BE2C (cell line): Measurements from ENCODE around the gene IFI35.

Experiments
- DNase-seq: peaks from one replicate; pipeline ENCODE4 v3.0.0-alpha.2; 2020
- H3K27me3 ChIP-seq: fragments of 250-450 bp; sonication (Bioruptor Pico); 2 replicates; pipeline ENCODE4 v1.5.1; 2020; ENCODE audit warnings: mild to moderate bottlenecking
- H3K36me3 ChIP-seq: fragments of 250-450 bp; sonication (Bioruptor Pico); 2 replicates; pipeline ENCODE4 v1.5.1; 2020; ENCODE audit warnings: mild to moderate bottlenecking
- H3K4me1 ChIP-seq: fragments of 250-450 bp; sonication (Bioruptor Pico); 2 replicates; pipeline ENCODE4 v1.5.1; 2020
- H3K4me3 ChIP-seq: 2 replicates; pipeline ENCODE4 v1.5.1; 2011; ENCODE audit warnings: low read depth, low read length
- H3K9me3 ChIP-seq: fragments of 250-450 bp; sonication (Bioruptor Pico); 2 replicates; pipeline ENCODE4 v1.5.1; 2020
- TF ChIP-seq, protein P1 (sequence below): IDR thresholded peaks from 2 replicates; pipeline ENCODE4 v1.5.1; 2012; ENCODE audit warnings: mild to moderate bottlenecking, low read depth, low read length

IFI35 gene

DNA sequence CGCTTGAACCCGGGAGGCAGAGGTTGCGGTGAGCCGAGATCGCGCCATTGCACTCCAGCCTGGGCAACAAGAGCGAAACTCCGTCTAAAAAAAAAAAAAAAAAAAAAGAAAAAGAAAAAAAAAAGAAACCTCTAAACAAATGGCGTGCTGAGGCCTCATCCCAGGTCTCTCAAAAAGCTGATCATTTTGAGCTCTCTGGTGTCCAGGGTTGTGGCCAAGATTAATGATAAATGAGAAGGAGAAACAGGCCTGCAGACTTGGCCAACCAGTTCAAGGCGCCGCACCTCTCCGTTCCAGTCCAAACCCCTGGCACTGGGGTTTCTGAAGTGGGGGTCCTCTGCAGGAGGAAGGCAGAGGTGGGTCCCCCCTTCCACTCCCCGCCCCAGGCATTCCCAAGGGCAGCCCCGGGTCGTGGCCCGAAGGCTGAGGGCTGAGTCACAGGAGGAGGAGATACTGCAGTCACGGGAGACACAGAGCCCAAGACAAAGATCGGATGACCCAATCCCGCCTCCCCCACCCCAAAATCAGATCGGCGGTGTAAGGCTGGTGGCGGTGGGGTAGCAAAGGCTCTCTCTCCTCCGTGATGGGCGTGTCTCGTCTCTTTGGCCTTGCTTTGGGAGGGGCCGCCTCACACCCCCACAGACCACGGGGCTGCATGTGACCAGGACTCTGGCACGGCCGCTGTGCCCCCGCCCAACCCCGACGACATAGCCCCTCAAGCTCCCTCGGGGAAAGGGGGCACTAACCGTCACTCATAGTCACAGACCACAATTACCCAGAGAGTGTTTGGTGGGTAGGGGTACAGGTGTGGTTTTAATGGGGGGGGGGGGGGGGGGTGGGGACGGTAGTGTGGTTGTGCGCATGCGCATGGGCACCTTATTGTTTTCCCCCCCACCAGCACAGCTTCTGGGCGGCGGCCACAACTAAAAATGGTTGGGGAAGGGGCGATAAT, 14.5 kb downstream of the IFI35 start:
- Histone ChIP-seq H3K36me3 (peaks cover 6% of the 10 kb centered on the region; the same call in 1 of the 2 replicates), H3K27me3 (no peaks in the 10 kb centered on the region), H3K9me3 (no peaks in the 10 kb centered on the region), H3K4me3 (peak overlapping the region; percentile 95), H3K4me1 (peaks cover 16% of the 10 kb centered on the region)
- TF ChIP-seq, protein P1, sequence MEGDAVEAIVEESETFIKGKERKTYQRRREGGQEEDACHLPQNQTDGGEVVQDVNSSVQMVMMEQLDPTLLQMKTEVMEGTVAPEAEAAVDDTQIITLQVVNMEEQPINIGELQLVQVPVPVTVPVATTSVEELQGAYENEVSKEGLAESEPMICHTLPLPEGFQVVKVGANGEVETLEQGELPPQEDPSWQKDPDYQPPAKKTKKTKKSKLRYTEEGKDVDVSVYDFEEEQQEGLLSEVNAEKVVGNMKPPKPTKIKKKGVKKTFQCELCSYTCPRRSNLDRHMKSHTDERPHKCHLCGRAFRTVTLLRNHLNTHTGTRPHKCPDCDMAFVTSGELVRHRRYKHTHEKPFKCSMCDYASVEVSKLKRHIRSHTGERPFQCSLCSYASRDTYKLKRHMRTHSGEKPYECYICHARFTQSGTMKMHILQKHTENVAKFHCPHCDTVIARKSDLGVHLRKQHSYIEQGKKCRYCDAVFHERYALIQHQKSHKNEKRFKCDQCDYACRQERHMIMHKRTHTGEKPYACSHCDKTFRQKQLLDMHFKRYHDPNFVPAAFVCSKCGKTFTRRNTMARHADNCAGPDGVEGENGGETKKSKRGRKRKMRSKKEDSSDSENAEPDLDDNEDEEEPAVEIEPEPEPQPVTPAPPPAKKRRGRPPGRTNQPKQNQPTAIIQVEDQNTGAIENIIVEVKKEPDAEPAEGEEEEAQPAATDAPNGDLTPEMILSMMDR: no peak
- peak; percentile 60 for DNase-seq

DNA sequence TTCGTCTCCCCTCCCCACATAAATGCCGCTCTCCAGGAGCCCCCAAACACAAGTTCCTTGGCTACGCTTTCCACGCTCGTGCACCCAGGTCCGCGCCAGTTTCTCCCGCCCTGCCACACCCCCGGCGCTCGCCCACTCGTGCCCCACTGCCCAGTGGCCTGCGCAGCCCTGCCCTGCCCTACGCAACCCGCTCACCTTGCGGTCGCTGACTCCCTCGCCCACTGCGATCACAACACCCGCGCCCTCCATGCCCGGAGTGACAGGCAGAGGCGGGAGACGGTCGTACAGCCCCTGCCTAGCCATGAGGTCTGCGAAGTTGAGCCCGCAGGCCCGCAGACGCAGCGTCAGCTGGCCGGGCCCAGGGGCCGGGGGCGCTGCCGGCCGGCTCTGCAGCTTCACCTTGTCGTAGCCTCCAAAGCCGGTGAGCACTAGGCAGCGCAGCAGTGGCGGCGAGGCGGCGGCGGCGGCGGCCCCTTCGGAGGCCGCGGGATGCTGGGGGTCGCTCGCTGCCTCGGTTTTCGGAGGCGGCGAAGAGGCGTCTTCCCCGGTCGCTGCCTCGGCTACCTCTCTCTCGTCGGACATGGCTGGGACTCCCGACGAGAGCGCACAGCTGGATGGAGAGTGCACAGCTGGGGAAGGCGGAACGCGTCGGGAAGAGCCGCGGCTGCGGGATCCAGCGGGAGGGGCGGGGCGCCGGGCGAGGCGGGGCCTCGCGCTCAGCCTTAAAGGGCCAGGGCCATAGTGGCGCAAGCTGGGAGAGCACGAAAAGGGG, 15.3 kb downstream of the IFI35 start, which contains the start of gene VAT1:
Gene VAT1 (minus strand): TSS at position 645 of the 772 bp plus-strand sequence. CDS start 63 bp downstream, at position 582.
- peak; percentile 91 for DNase-seq
- Histone ChIP-seq H3K27me3 (no peaks in the 10 kb centered on the region), H3K4me3 (peak within 1 kb of the TSS; percentile 95), H3K4me1 (peaks cover 16% of the 10 kb centered on the region), H3K36me3 (peaks cover 6% of the 10 kb centered on the region; the same call in 1 of the 2 replicates), H3K9me3 (no peaks in the 10 kb centered on the region)
- TF ChIP-seq, protein P1: no peak

DNA sequence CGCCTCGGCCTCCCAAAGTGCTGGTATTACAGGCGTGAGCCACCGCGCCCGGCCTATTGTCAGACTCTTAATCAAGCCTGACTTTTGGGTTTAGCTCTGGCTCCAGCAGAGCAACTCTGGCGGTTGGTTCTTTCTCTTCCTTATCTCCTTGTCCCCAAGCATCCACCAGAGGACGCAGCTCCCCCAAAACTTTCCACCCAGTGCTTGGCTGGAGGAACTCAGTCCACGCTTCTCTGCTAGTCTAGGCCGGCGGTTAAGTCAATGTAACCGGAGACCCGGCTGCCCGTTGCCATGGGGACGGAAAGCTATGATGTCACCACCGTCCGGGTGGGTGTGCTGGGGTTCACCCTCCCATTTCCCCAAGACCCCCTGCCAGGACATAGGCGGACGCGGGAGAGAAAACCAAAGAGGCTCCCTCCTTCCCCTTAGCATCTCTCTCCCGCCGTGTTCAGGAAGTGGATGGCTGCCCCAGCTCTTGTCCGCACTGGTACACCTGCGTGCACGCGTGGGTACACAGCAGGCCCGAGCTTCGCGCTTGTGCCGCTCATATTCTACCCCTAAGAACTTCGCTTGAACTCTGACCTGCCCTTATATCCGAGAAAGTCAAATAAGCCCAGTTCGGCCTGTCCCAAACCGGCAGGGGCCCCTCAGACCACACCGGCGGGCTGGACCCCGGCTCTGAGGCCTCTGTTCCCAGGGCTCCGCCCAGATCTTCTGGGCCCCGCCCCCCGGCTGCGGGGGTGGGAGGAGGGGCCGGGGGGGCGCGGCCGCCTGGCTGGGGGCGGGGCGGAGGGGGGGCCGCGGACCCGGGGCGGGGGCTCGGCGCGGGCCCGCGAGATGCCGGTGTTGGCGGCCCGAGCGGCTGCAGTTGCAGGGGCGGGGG, 18.1 kb downstream of the IFI35 start, which contains the start of gene RND2:
Gene RND2 (plus strand): TSS at position 825 of the 883 bp plus-strand sequence. CDS start 117 bp downstream, outside the sequence.
- peak within 1 kb of the TSS; percentile 87 for H3K4me3 ChIP-seq
- H3K27me3 ChIP-seq: no peaks in the 10 kb centered on the region
- TF ChIP-seq, protein P1: peak; percentile 87
- peaks cover 5% of the 10 kb centered on the region for H3K4me1 ChIP-seq
- H3K36me3 ChIP-seq: no peaks in the 10 kb centered on the region
- no peaks in the 10 kb centered on the region for H3K9me3 ChIP-seq
- peak; percentile 96 for DNase-seq

DNA sequence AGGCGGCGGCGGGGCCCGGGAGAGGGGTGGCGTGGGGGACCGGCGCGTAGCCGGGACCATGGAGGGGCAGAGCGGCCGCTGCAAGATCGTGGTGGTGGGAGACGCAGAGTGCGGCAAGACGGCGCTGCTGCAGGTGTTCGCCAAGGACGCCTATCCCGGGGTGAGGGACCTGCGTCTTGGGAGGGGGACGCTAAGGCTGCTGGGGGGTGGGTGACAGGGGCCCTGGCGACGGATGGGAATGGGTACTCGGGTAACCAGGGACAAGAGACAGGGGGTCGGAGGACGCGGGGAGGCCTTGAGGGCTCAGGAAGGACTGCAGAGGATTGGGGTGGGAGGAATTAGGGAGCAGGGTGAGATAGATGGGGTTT, 18.7 kb downstream of the IFI35 start:
- Histone ChIP-seq H3K4me3 (peak overlapping the region; percentile 87), H3K9me3 (no peaks in the 10 kb centered on the region), H3K27me3 (no peaks in the 10 kb centered on the region), H3K36me3 (no peaks in the 10 kb centered on the region), H3K4me1 (peaks cover 8% of the 10 kb centered on the region)
- TF ChIP-seq, protein P1: no peak
- DNase-seq: no peak

DNA sequence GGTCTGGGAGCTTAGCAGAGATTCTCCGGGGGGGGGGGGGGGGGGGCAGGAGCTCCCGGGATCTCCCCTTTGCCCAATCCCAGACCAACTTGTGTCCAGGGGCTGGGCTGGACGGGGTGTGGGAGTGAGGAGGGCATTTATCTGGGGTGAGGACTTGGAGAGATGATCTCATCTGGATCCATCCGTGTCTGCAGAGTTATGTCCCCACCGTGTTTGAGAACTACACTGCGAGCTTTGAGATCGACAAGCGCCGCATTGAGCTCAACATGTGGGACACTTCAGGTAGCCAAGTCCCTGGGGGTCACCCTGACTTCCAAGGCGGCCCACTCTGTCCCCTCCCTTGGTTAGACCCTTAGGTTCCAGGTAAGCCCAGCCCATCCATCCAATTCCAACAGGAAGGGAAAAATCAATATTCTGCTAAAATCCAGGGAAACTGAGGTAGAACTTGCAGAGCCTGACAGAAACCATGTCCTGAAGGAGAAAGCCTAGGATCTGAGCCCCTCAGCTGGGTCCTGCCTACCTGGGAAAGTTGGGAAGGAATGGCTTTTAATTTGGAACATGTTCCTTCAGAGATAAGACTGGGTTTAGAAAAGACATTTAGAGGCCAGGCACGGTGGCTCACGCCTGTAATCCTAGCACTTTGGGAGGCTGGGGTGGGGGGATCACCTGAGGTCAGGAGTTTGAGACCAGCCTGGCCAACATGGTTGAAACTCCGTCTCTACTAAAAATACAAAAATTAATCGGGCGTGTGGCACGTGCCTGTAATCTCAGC, 19.4 kb downstream of the IFI35 start:
- Histone ChIP-seq H3K4me1 (peaks cover 9% of the 10 kb centered on the region), H3K4me3 (peak overlapping the region; percentile 87; the same call in 1 of the 2 replicates)
- no peak for DNase-seq

More for the DNA sequence above, 19.4 kb downstream of the IFI35 start:
- Histone ChIP-seq H3K27me3 (no peaks in the 10 kb centered on the region), H3K36me3 (no peaks in the 10 kb centered on the region), H3K9me3 (no peaks in the 10 kb centered on the region)
- TF ChIP-seq, protein P1: no peak
